CD4-positive, alpha-beta T cell treated with Interleukin-4 for 4 hours (primary cell): ENCODE data around the gene PSMA2.

ENCODE experiments used
- DNase-seq: peaks from one replicate; pipeline ENCODE4 v3.0.0-alpha.2; 2020

The PSMA2 gene

DNA sequence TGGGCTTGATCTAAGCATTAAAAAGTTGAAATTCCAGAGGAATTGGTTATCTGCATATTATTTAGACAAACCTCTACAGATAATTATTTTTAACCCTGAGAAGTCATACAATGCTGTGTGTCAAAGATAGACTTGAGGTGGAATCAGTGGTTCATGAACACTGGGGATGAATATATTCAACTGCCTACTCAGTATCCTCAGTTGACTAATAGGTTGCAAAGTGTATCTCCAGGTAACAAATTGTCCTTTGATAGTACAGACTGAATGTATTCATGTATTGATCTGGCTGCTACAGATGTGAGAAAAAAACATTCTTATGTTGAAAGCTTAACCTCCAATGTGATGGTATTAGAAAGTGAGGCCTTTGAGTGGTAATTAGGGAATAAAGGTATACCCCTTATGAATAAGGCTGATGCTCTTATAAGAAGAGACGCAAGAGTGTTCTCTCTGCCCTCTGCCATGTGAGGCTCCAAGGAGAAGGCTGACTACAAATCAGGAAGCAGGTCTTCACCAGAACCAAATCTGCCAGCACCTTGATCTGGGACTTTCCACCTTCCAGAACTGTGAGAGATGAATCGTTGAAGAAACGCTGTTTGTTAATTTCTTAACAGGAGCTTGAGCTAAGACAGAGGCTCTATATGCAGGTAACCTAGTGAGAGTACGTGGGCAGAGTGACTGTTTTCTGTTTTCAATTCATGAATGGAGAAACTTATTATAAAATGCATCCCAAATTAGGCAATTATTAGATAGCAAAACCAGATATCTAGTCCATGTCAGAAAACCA lies 7.7 kb upstream of the PSMA2 start:
- no peak for DNase-seq

DNA sequence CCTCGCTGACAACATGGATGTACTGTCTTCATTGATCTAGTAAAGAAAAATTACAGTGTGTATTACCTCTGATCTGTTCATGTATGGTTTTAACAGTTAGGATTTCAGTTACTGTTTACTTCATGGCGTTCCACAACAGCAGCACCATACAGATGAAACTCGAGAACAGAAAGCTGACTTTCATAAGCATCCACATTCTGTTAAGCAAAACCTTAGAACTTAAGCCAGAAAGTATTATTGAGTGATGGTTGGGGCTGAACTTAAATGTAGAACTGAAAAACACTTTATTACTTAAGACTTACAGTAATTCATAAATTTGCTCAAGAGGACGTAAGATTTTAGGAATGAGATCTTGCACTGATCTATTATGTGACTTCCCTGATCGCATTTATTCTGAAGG lies 3.9 kb upstream of the PSMA2 start:
- DNase-seq = no peak

- no peak for DNase-seq
Observed at GRCh38 chr7:42934291-42934690, 2.3 kb upstream of the PSMA2 start.

DNA sequence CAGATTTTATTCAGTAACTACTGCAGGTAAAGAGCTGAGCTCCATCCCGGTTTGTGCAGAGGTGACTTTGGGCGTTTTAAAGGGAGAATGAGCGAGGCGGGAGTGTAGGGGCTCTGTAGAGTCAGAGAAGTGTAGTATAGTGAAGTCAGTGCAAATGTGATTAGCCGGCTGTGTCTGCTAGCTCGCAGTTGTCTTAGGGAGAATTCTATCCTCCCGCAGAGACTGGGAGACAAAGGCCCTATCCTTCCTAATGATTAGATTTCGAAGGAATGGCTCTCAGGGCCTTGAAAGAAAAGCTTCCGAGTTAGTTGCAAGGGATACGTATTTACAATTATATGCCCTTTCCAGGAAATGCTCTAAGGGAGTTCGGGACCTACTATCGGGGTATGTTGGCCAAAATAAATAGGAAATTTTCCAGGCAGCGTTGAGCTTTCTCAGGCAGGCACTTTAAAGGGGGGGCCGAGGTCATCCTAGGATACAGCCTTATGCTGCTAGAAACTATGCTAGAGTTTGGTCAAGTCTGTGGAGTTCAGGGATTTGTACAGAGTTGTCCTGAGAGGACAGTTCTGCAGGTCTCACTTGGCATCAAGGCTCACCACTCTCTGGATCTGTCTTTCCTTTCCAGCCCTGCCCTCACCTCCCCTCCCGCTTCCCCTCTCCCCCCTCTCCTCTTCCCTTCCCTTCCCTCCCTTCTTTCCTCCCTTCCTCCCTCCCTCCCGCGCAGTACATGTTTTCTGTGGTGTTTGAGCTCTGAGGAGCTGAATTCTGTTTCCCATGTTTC lies 1.0 kb upstream of the PSMA2 start:
- DNase-seq = no peak

- peak; percentile 24 for DNase-seq
Observed at GRCh38 chr7:42931447-42931833, 534 bp downstream of the PSMA2 start.

GRCh38 chr7:42930889-42931288 lies 1.1 kb downstream of the PSMA2 start:
- no peak for DNase-seq

DNA sequence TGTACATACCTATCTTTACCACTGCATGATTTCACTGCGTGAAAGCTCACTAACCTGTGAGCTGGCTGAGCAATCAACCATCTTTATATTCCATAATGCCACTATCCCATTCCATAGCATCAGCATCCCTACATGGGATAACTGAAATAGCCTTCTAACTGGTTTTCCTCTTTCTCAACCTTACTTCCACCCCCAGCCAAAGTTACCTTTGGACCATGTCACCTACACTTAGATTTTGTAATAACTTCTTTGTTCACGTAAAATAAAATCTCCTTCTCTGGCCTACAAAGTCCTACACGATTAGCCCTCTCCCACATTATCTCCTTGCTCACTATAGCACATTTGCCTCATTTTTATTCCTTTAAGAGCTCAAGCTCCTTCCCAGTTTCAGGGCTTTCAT lies 2.5 kb downstream of the PSMA2 start:
- no peak for DNase-seq

DNA sequence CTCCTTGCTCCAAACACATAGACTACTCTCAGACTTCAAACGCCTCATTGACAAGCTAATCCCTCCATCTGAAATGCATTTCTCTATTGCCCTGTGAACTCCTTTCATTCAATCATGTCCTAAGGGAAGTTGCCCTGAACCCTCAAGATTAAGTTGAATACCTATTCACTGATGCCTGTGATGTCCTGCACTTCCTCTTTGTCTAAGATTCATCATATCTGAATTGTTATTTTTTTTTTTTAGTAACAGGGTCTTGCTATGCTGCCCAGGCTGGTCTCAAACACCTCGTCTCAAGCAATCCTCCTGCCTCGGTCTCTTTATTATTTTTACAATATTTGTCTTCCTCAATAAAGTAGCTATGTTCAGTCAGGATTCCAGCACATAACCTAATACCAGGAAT lies 3.2 kb downstream of the PSMA2 start:
- no peak for DNase-seq

DNA sequence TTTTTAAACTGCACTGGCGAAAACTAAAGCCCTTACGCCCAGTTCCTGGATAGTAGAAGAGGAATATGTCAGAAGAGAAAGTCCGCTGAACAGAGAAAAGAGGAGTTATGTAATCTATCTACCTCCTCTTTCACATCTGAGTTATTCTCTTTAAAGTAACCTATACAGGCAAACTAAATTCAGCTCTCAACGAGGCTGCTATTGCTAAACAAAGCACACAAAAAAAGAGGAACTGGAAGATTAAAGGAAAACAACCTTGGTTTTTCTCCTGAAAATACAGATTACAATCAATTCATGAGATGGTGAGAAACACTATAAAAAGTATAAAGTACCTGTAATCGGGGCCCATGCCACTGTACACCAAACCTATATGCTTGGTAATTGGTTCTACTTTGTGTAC lies 5.8 kb downstream of the PSMA2 start:
- no peak for DNase-seq

DNA sequence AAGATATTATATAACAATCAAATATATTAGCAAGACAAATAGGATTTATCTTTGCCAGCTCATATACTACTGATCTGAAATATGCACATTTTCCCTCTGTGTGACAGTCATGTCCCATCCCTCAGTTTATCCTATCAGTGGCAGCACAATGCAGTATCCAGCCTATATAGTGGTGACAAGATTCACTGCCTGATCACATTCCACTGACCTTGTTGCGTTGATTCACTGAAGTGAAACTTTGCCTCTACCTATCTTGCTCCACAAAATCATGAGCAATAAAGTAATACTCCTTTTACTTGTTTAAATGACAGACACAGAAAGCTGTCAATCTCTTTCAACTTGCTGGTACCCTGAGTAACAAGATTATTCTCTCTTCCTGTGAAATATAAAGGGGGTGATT lies 6.3 kb downstream of the PSMA2 start:
- DNase-seq = no peak

GRCh38 chr7:42924223-42924838 lies 7.6 kb downstream of the PSMA2 start:
- no peak for DNase-seq

DNA sequence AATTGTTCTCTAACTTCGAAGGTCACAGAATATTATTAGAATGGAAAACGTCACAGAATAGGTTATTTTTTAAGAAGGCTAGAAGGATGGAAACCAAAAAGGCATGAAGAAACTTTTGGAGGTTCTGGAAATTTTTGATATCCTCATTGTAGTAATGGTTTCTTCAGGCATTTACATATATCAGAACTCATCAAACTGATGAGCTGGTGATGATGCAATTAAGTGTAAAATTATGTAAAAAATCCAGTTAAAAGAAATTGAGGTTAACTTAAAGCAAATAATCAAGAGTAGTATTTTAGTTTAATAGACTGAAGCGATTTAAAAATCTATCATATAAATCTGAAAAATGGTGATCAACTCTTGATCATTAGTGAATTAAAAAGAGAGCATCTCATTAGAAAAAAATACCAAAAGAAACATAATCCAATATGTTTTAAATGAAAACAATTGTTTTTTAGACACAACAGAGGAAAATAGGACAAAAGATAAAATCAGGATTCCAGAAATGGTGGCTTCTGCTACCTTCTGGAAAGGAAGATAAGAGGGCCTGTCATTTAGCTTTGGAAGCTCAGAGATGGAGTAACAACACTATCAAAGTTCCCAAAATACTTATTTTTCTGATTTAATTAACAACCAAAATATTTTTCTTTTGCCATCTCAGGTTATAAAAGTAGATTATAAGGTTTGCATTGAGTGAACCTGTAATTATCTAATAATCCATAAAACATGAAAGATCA lies 9.8 kb downstream of the PSMA2 start:
- no peak for DNase-seq

- DNase-seq = no peak
Observed at GRCh38 chr7:42915356-42915755, 16.6 kb downstream of the PSMA2 start.

- no peak for DNase-seq
Observed at GRCh38 chr7:42914421-42915045, 17.4 kb downstream of the PSMA2 start.

DNA sequence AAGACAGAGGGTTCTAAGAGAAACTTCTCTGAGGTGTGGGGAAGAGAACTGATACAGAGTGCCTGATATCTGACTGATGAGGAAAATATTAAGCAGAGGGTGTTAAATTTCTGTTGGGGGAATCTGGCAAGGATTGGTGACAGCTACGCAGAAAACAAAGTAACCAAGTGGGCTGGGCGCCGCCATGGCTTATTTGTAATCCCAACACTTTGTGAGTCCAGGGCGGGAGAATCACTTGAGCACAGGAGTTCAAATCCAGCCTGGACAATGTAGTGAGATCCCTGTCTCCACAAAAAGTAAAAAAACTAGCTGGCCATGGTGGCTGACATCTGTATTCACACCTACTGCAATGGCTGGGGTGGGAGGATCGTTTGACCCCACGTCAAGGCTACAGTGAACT lies 18.0 kb downstream of the PSMA2 start:
- DNase-seq = no peak

DNA sequence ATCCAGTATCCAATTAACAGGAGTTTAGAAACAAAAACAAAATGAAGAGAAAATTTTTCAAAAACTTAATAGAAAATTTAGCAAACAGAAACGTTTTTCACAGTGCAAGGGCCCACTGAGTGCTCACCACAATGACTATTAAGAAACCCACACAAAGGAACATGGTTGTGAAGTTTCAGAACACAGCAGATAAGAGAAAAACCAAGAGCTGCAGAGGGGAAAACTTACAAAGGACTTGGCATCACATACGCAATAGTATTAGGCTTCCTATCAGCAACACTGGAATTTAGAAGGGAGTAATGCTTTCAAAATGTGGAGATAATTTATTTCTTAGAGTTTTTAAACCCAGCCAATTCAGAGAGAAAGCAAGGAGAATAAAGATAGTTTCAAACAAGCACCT lies 18.4 kb downstream of the PSMA2 start:
- DNase-seq = no peak

DNA sequence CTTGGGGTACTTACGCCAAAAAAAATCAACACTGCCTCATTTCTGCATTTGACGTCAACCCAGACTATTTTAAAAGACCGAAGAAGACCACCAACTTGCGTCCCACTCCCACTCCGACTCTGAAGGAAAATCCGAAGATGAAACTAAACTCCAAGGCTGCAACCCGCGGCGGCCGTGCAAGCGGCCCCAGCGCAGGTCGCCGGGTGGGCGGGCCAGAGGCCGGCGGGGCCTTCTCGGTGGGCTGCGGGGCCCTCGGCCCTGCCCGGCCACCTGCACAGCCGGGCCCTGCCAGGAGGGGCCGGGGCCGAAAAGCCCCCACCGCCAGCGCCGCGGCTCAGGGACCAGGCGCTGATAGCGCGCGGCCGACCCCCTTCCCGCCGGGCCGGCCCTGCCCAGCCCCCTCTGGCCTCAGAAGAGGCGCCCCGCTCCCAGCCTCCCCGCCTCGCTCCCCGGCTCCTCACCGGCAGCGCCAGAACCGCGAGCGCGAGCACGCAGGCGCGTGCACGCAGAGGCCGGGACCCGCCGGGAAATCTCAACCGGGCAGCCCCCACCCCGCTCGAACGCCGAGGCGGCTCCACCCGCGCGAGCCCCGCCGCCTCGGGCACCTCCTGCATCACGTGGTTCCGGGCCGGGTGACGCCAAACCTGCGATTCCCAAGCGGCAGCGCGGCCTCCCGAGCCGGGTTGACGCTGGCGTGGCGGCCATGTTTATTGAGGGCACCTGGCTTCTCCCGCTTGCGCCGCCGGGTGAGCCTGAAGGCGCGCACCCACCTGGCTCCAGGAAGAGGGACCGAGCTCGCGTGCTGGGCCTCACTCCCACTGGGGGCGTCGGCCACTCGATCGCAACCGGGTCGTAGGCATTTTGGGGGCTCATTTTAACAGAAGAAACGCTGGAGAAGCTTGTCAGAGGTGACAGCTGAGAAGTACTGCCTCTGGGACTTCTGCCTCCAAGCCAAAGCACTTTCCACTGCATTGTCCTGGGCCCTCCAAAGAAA lies 20.2 kb downstream of the PSMA2 start, which contains the start of gene C7orf25:
Gene C7orf25 (minus strand): TSS at position 617 of the 994 bp plus-strand sequence. CDS start 1,170 bp downstream, outside the sequence.
- peak; percentile 94 for DNase-seq

DNA sequence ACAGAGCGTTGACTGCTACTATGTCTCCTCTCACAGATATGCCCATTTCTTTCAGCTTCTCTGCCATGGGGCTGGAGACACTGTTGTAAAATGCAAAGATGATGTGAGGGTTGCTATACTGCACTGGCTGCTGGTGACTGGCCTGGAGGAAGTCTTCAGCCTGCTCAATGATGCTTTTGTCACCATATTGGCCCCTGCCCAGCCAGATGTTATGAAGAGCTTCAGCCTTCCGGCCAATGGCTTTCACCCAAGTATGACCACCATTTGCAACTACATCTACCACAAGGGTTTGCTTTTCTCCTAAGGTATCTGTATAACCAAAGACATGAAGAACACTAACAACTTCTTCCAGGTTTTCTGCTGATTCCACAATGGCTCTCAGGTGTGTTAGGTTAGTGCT lies 21.7 kb downstream of the PSMA2 start:
- no peak for DNase-seq

DNA sequence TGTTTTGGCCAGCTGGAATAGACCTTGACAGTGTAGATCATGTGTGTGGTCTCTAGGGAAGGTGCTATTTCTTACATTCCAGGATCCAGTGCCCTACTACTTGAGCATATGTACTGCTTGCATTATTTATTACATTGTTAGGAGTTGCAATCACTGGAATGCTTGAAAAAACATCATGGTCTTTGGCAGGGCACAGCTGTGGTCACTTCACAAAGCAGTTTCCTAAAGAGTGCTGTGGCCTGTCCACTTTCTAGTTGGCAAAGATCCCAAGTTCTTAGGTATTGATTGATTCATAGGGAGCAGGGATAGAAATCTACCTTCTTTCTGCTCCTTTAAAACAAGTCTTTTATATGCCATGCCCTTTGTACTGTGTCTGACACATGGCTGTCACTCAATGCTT lies 24.7 kb downstream of the PSMA2 start:
- no peak for DNase-seq

GRCh38 chr7:42906181-42906580 lies 25.8 kb downstream of the PSMA2 start:
- DNase-seq = no peak

DNA sequence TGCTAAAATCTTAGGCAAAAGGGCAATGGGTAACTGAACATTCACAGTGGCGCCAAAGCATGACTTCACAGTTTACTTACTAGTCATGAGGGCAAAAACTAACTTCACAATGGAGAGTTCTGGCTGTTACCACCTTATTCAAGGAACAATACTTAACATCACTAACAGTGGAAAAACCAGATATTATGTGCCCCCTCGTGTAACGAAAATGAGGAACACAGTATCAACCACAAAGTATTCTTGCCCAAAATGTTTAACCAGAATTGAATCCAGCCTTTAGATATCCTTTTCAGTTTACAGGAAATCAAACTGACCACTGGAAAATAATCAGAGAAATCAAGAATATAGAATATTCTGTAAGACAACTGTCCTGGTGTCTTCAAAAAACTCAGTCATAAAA lies 29.6 kb downstream of the PSMA2 start:
- no peak for DNase-seq
